D721Med (cell line): ENCODE results near the gene CAPZB.

ENCODE experiments used
- DNase-seq: peaks from one replicate; pipeline ENCODE4 v3.0.0; 2011; ENCODE audit warnings: low spot score; ENCODE audit not compliant: insufficient read length
- FAIRE-seq: peaks from 2 replicates; lab custom pipeline; 2011; peaks lifted over from hg19 to GRCh38; lab: Jason Lieb, UNC
- TF ChIP-seq, protein P1 (sequence below): IDR thresholded peaks from 2 replicates; pipeline ENCODE4 v1.5.1; 2012; ENCODE audit warnings: mild to moderate bottlenecking, control low read depth; ENCODE audit not compliant: insufficient read depth; ENCODE audit errors: missing control alignments

The CAPZB gene

DNA sequence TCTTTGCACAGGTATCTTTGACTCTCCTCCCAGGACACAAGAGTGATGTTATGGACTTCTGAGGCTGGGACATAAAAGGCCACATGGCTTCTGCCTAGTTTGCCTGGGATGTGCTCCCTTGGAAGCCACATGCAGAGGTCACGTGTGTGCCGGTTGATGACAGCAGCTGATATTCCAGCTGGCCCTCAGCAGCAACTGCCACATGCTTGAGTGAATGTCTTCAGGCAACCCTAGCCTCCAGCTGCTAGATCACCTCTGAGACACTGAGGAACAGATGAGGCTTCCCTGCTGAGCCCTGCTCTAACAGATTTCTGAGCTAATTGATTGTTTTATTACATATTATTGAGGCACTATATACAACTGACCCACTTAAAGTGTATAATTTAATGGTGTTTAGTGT is 185.1 kb downstream of the CAPZB start:
- DNase-seq (no peak), FAIRE-seq (no peak)
- TF ChIP-seq, protein P1, sequence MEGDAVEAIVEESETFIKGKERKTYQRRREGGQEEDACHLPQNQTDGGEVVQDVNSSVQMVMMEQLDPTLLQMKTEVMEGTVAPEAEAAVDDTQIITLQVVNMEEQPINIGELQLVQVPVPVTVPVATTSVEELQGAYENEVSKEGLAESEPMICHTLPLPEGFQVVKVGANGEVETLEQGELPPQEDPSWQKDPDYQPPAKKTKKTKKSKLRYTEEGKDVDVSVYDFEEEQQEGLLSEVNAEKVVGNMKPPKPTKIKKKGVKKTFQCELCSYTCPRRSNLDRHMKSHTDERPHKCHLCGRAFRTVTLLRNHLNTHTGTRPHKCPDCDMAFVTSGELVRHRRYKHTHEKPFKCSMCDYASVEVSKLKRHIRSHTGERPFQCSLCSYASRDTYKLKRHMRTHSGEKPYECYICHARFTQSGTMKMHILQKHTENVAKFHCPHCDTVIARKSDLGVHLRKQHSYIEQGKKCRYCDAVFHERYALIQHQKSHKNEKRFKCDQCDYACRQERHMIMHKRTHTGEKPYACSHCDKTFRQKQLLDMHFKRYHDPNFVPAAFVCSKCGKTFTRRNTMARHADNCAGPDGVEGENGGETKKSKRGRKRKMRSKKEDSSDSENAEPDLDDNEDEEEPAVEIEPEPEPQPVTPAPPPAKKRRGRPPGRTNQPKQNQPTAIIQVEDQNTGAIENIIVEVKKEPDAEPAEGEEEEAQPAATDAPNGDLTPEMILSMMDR = no peak

DNA sequence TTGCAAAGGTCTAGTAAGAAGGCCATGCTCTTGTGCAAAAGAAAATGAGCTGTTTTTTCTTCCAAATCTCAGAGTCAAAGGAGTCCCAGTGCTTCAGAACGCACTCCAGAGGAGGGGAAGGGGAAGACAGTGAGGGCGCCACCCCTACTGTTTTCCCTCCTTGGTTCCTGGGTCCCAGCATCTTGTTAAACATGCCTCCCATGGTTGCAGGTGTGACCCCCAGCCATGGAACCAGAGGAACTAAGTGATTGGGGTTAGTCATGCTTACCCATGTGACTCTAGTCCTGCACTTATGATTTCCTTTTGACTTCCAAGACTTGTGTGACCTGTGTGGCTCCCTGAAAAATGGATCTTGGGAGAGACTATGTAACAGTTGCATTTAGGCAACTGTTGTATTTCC is 190.7 kb downstream of the CAPZB start:
- DNase-seq (no peak), FAIRE-seq (no peak)
- TF ChIP-seq, protein P1 = no peak

DNA sequence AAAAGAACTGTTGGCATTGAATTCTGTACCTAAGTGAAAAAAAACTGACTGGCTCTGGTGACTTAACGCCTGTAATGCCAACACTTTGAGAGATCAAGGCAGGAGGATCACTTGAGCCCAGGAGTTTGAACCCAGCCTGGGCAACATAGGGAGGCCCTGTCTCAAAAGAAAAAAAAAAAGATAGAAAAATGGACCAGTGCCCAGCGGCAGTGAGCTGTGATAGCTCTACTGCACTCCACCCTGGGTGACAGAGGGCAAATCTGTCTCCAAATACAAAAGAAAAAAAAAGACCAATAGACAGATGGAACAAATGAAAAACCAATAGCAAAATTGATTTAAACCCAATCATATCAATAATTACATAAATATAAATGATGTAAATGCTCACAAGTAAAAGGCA is 196.1 kb downstream of the CAPZB start:
- TF ChIP-seq, protein P1 = no peak
- DNase-seq (no peak), FAIRE-seq (no peak)
